Ishikawa (cell line): ENCODE results near the gene FAM53B.

Source experiments
- CEBPB ChIP-seq: IDR thresholded peaks from 2 replicates; pipeline ENCODE4 v1.6.1; 2012
- CREB1 ChIP-seq: IDR thresholded peaks from 2 replicates; pipeline ENCODE4 v1.6.1; 2012; ENCODE audit warnings: low read depth
- EGR1 ChIP-seq: IDR thresholded peaks from 2 replicates; pipeline ENCODE4 v1.6.1; 2012
- EP300 ChIP-seq: IDR thresholded peaks from 2 replicates; pipeline ENCODE4 v1.6.1; 2012; ENCODE audit warnings: borderline replicate concordance
- MAX ChIP-seq: IDR thresholded peaks from 2 replicates; pipeline ENCODE4 v1.6.1; 2012
- NFIC ChIP-seq: IDR thresholded peaks from 2 replicates; pipeline ENCODE4 v1.6.1; 2012
- RAD21 ChIP-seq: IDR thresholded peaks from 2 replicates; pipeline ENCODE4 v1.6.1; 2012; ENCODE audit warnings: low read depth
- REST ChIP-seq: IDR thresholded peaks from 2 replicates; pipeline ENCODE4 v1.6.1; 2012; ENCODE audit warnings: low read depth, mild to moderate bottlenecking
- TAF1 ChIP-seq: IDR thresholded peaks from 2 replicates; pipeline ENCODE4 v1.6.1; 2012; ENCODE audit warnings: low read depth, mild to moderate bottlenecking
- TCF12 ChIP-seq: IDR thresholded peaks from 2 replicates; pipeline ENCODE4 v1.6.1; 2012; ENCODE audit warnings: low read depth
- TEAD4 ChIP-seq: IDR thresholded peaks from 2 replicates; pipeline ENCODE4 v1.6.1; 2012
- USF1 ChIP-seq: IDR thresholded peaks from 2 replicates; pipeline ENCODE4 v1.6.1; 2012
- YY1 ChIP-seq: IDR thresholded peaks from 2 replicates; pipeline ENCODE4 v1.6.1; 2012; ENCODE audit warnings: low read depth
- ZBTB7A ChIP-seq: IDR thresholded peaks from 2 replicates; pipeline ENCODE4 v1.6.1; 2012; ENCODE audit warnings: low read depth

GRCh38 chr10:124653811-124654651, 90.1 kb downstream of the FAM53B start:
- no peak for TF ChIP-seq CEBPB
- no peak for TF ChIP-seq YY1
- no peak for TF ChIP-seq CREB1
- no peak for TF ChIP-seq EGR1
- TF ChIP-seq EP300 = peak; percentile 65; the same call in 1 of the 2 replicates
- no peak for TF ChIP-seq REST
- TF ChIP-seq TAF1 = no peak
- no peak for TF ChIP-seq RAD21
- TF ChIP-seq TEAD4 = peak; percentile 67; the same call in 1 of the 2 replicates
- no peak for TF ChIP-seq USF1
- peak; percentile 39; the same call in 1 of the 2 replicates for TF ChIP-seq MAX
- peak; percentile 79 for TF ChIP-seq NFIC
- no peak for TF ChIP-seq ZBTB7A
- TF ChIP-seq TCF12 = peak; percentile 49; the same call in 1 of the 2 replicates
